Liver (tissue), 9 donors: ENCODE data around the gene ALDH5A1. TPM values are rescaled to one million over a fixed set of nuclear protein-coding genes. Genes with fewer than 3 reads are reported as not detected.

Experiments used
- DNase-seq: peaks from one replicate; pipeline ENCODE4 v3.0.0-alpha.2; 2017; ENCODE audit warnings: low spot score
- H3K27ac ChIP-seq, 2 donors: one replicate each; pipeline ENCODE4 v1.7.0; 2013; ENCODE audit warnings: inconsistent platforms in 2 of 2, low read length in 2 of 2, control low read depth in 1 of 2, low read depth in 1 of 2, mild to moderate bottlenecking in 1 of 2
- H3K27me3 ChIP-seq, 4 donors: one replicate each; pipeline versions ENCODE4 v1.6.1 to v1.7.0; 2013; ENCODE audit warnings: low read length in 3 of 4, inconsistent platforms in 1 of 4, mild to moderate bottlenecking in 1 of 4, moderate library complexity in 1 of 4; ENCODE audit not compliant: control insufficient read depth in 4 of 4, insufficient read depth in 4 of 4
- H3K36me3 ChIP-seq, 4 donors: one replicate each; pipeline versions ENCODE4 v1.6.1 to v1.7.0; 2013; ENCODE audit warnings: low read length in 3 of 4, mild to moderate bottlenecking in 3 of 4, low read depth in 1 of 4, moderate library complexity in 1 of 4; ENCODE audit not compliant: control insufficient read depth in 4 of 4, insufficient read depth in 3 of 4
- H3K4me1 ChIP-seq, 4 donors: one replicate each; pipeline versions ENCODE4 v1.6.1 to v1.7.0; 2013; ENCODE audit warnings: low read length in 3 of 4, mild to moderate bottlenecking in 3 of 4, moderate library complexity in 1 of 4; ENCODE audit not compliant: control insufficient read depth in 4 of 4, insufficient read depth in 4 of 4
- H3K4me3 ChIP-seq, 3 donors: one replicate each; pipeline versions ENCODE4 v1.6.1 to v1.7.0; 2013; ENCODE audit warnings: low read length in 3 of 3, control low read depth in 1 of 3, low read depth in 1 of 3, mild to moderate bottlenecking in 1 of 3
- H3K9ac ChIP-seq, 2 donors: one replicate each; pipeline ENCODE4 v1.7.0; 2013; ENCODE audit warnings: low read length in 2 of 2, mild to moderate bottlenecking in 2 of 2, moderate library complexity in 2 of 2, control low read depth in 1 of 2, low read depth in 1 of 2
- H3K9me3 ChIP-seq, 4 donors: one replicate each; pipeline versions ENCODE4 v1.6.1 to v1.7.0; 2013; ENCODE audit warnings: low read length in 3 of 4; ENCODE audit not compliant: control insufficient read depth in 4 of 4
- ATF3 ChIP-seq: IDR thresholded peaks from 2 replicates; pipeline ENCODE4 v1.6.1; 2016; ENCODE audit warnings: antibody characterized with exemption
- CTCF ChIP-seq: fragments of 150-350 bp; IDR thresholded peaks from 2 replicates; pipeline ENCODE4 v1.5.1; 2017; ENCODE audit warnings: improper control_type of control experiment, low read depth, low read length; ENCODE audit not compliant: missing input control
- EGR1 ChIP-seq, 2 donors: IDR thresholded peaks; 2 replicates each; pipeline ENCODE4 v1.6.1; 2016 to 2018; ENCODE audit warnings: antibody characterized with exemption in 2 of 2, low read depth in 2 of 2
- FOXA1 ChIP-seq: IDR thresholded peaks from 2 replicates; pipeline ENCODE4 v1.6.1; 2016; ENCODE audit warnings: antibody characterized with exemption
- GABPA ChIP-seq, 2 donors: IDR thresholded peaks in 1 of 2; conservative IDR thresholded peaks in 1 of 2; 2 replicates each; pipeline ENCODE4 v1.6.1; 2016; ENCODE audit warnings: antibody characterized with exemption in 2 of 2, mild to moderate bottlenecking in 1 of 2, moderate library complexity in 1 of 2
- HNF4A ChIP-seq, 2 donors: conservative IDR thresholded peaks; 2 replicates each; pipeline ENCODE4 v1.6.1; 2016; ENCODE audit warnings: antibody characterized with exemption in 2 of 2, mild to moderate bottlenecking in 2 of 2
- HNF4G ChIP-seq: IDR thresholded peaks from 2 replicates; pipeline ENCODE4 v1.6.1; 2016; ENCODE audit warnings: antibody characterized with exemption
- JUND ChIP-seq, 2 donors: IDR thresholded peaks; 2 replicates each; pipeline ENCODE4 v1.6.1; 2016; ENCODE audit warnings: antibody characterized with exemption in 2 of 2
- NR2F2 ChIP-seq: IDR thresholded peaks from 2 replicates; pipeline ENCODE4 v1.6.1; 2016; ENCODE audit warnings: antibody characterized with exemption
- RAD21 ChIP-seq, 2 donors: IDR thresholded peaks; 2 replicates each; pipeline ENCODE4 v1.6.1; 2016; ENCODE audit warnings: antibody characterized with exemption in 2 of 2, mild to moderate bottlenecking in 2 of 2
- REST ChIP-seq: IDR thresholded peaks from 2 replicates; pipeline ENCODE4 v1.6.1; 2016; ENCODE audit warnings: antibody characterized with exemption, mild to moderate bottlenecking
- RXRA ChIP-seq, 2 donors: IDR thresholded peaks; 2 replicates each; pipeline ENCODE4 v1.6.1; 2017 to 2018; ENCODE audit warnings: antibody characterized with exemption in 2 of 2, mild to moderate bottlenecking in 1 of 2
- SP1 ChIP-seq: IDR thresholded peaks from 2 replicates; pipeline ENCODE4 v1.6.1; 2018; ENCODE audit warnings: antibody characterized with exemption, mild to moderate bottlenecking
- TAF1 ChIP-seq: conservative IDR thresholded peaks from 2 replicates; pipeline ENCODE4 v1.6.1; 2016; ENCODE audit warnings: antibody characterized with exemption, mild to moderate bottlenecking
- ZBTB33 ChIP-seq: IDR thresholded peaks from 2 replicates; pipeline ENCODE4 v1.6.1; 2016; ENCODE audit warnings: antibody characterized with exemption
- WGBS: extraction: QIAGEN DNeasy Blood & Tissue Kit; methylation state at CpG from one replicate; pipeline ENCODE4 v1.1.7; 2013; 5-methylcytosine and 5-hydroxymethylcytosine counted together
- polyA plus RNA-seq, 2 donors: library from polyadenylated mRNA; stranded (reverse) in 1 of 2; unstranded in 1 of 2; fragments of 200-250 nt in 1 of 2; fragments of >200 nt in 1 of 2; fragmentation: Nextera tagmentation in 1 of 2; extraction: Ambion mirVana in 1 of 2; gene quantifications; one replicate each; pipeline versions ENCODE4 v1.2.1 to v1.2.3, GENCODE V29; 2013 to 2015
- total RNA-seq, 2 donors: library from RNA; depleted of rRNA; stranded (reverse); fragments of >200 nt; gene quantifications; one replicate each; pipeline ENCODE4 v1.2.3, GENCODE V29; 2014
- donor health status: healthy.
- donor health status: healthy.
- donor health status: healthy.
- donor health status: healthy.
- donor health status: healthy.

Gene ALDH5A1
- total and polyA plus RNA-seq, 4 donors: 18.2 to 26.8 (median 19.6) TPM

GRCh38 chr6:24576447-24576846, 81.7 kb downstream of the ALDH5A1 start:
- Histone ChIP-seq H3K27me3 (no peaks in the 10 kb centered on the region), H3K9ac (no peak overlapping the region), H3K4me3 (no peak overlapping the region)

GRCh38 chr6:24581084-24581669, 86.4 kb downstream of the ALDH5A1 start:
- TF ChIP-seq TAF1 (no peak), NR2F2 (no peak), GABPA (IDR thresholded peaks at IDR 0.05 in 1 of 2, conservative IDR thresholded peaks at IDR 0.05 in 1 of 2) (no peak), RAD21 (IDR thresholded peaks at IDR 0.05) (peak; percentile 79 to 92), HNF4G (no peak), EGR1 (IDR thresholded peaks at IDR 0.05; ENCODE audit: low read depth in 2 of 2) (no peak), CTCF (peak; percentile 74), ATF3 (no peak)

More at GRCh38 chr6:24576447-24576846, 81.7 kb downstream of the ALDH5A1 start:
- no peaks in the 10 kb centered on the region for H3K4me1 ChIP-seq
- no peak for DNase-seq
- H3K9me3 ChIP-seq: no peaks in the 10 kb centered on the region
- TF ChIP-seq FOXA1: no peak
- no peak for TF ChIP-seq RXRA (IDR thresholded peaks at IDR 0.05)
- TF ChIP-seq EGR1 (IDR thresholded peaks at IDR 0.05; ENCODE audit: low read depth in 2 of 2): no peak
- no peak for TF ChIP-seq TAF1
- no peak for TF ChIP-seq NR2F2
- TF ChIP-seq SP1: no peak
- TF ChIP-seq JUND (IDR thresholded peaks at IDR 0.05): no peak
- no peak for TF ChIP-seq RAD21 (IDR thresholded peaks at IDR 0.05)
- TF ChIP-seq ZBTB33: no peak
- TF ChIP-seq HNF4A (conservative IDR thresholded peaks at IDR 0.05): no peak
- no peak for TF ChIP-seq ATF3
- TF ChIP-seq REST: no peak
- TF ChIP-seq GABPA (IDR thresholded peaks at IDR 0.05 in 1 of 2, conservative IDR thresholded peaks at IDR 0.05 in 1 of 2): no peak
- H3K27ac ChIP-seq: no peak overlapping the region
- no peaks in the 10 kb centered on the region for H3K36me3 ChIP-seq
- WGBS: 91% methylated on average over 6 of the region's 6 CpGs

More at GRCh38 chr6:24581084-24581669, 86.4 kb downstream of the ALDH5A1 start:
- H3K4me3 ChIP-seq: no peak overlapping the region
- H3K27me3 ChIP-seq: no peaks in the 10 kb centered on the region
- DNase-seq: peak; percentile 81
- no peak overlapping the region for H3K27ac ChIP-seq
- H3K9me3 ChIP-seq: no peaks in the 10 kb centered on the region
- H3K9ac ChIP-seq: no peak overlapping the region
- 47% methylated on average over 7 of the region's 7 CpGs for WGBS
- H3K4me1 ChIP-seq: peaks cover 0 to 7% (median 3%) of the 10 kb centered on the region in 4 donors
- no peaks in the 10 kb centered on the region for H3K36me3 ChIP-seq
